C4-2B (cell line): ENCODE data around the gene TMED5.

Experiments
- CTCF ChIP-seq: fragments of 450-650 bp; conservative IDR thresholded peaks from 2 replicates; pipeline ENCODE4 v1.5.1; 2017; ENCODE audit warnings: mild to moderate bottlenecking
- ZFX ChIP-seq: fragments of 450-650 bp; IDR thresholded peaks from 2 replicates; pipeline ENCODE4 v1.6.1; 2017

GRCh38 chr1:93137604-93138292 lies 42.5 kb downstream of the TMED5 start:
- no peak for TF ChIP-seq CTCF
- no peak for TF ChIP-seq ZFX
